Erythroblast (primary cell): ENCODE measurements around the gene ALS2CL.

ENCODE experiments used
- GATA1 ChIP-seq: IDR thresholded peaks from 2 replicates; pipeline ENCODE4 v1.6.1; 2011; ENCODE audit warnings: low read depth, mild to moderate bottlenecking, control low read depth, low read length, moderate library complexity
- POLR2A ChIP-seq: IDR thresholded peaks from 2 replicates; pipeline ENCODE4 v1.6.1; 2011; ENCODE audit warnings: mild to moderate bottlenecking, low read length

DNA sequence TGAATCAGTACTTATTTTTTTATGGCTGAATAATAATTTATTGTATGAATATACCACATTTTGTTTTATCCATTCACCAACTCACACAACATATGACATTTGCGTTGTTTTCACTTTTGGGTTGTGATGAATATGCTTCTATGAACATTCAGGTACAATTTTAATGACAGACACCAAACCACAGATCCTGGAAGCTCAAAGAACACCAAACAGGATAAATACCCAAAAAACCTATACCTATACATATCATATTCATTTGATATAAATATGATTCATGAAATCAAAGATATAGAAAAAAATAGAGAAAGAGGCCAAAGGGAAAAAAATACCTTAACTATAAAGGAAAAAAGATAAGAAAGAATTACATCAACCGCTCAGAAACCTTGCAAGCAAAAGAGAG, 45.4 kb downstream of the ALS2CL start:
- TF ChIP-seq POLR2A, result no peak
- TF ChIP-seq GATA1, result no peak
